GM21717 (cell line): Measurements from ENCODE around the gene SETD2.

Source experiments
- ATAC-seq: cut with Tn5 transposase; IDR thresholded peaks from one replicate; pipeline ENCODE4 v1.9.1; 2021; ENCODE audit warnings: mild to moderate bottlenecking, moderate library complexity; ENCODE audit not compliant: unreplicated experiment

Gene SETD2

GRCh38 chr3:47000922-47001730 is 162.8 kb downstream of the SETD2 start:
- no peak for ATAC-seq

GRCh38 chr3:47000198-47000815 is 163.6 kb downstream of the SETD2 start:
- no peak for ATAC-seq

- ATAC-seq = no peak
These were observed 164.3 kb downstream of the SETD2 start for GRCh38 chr3:46999516-47000197.

- no peak for ATAC-seq
These were observed 164.9 kb downstream of the SETD2 start for GRCh38 chr3:46998852-46999515.

GRCh38 chr3:46998121-46998851 is 165.6 kb downstream of the SETD2 start:
- no peak for ATAC-seq

GRCh38 chr3:46997453-46998091 is 166.3 kb downstream of the SETD2 start:
- no peak for ATAC-seq

- ATAC-seq = no peak
These were observed 167.0 kb downstream of the SETD2 start for GRCh38 chr3:46996689-46997452.

GRCh38 chr3:46995901-46996562 is 167.9 kb downstream of the SETD2 start:
- ATAC-seq = no peak

GRCh38 chr3:46994801-46995731 is 168.8 kb downstream of the SETD2 start:
- ATAC-seq = no peak

- ATAC-seq = no peak
These were observed 169.9 kb downstream of the SETD2 start for GRCh38 chr3:46993986-46994385.

GRCh38 chr3:46993292-46993691 is 170.6 kb downstream of the SETD2 start:
- no peak for ATAC-seq

- no peak for ATAC-seq
These were observed 171.7 kb downstream of the SETD2 start for GRCh38 chr3:46992231-46992630.

- no peak for ATAC-seq
These were observed 172.3 kb downstream of the SETD2 start for GRCh38 chr3:46991406-46992165.

GRCh38 chr3:46990573-46991374 is 173.1 kb downstream of the SETD2 start:
- no peak for ATAC-seq

GRCh38 chr3:46989146-46989810 is 174.6 kb downstream of the SETD2 start:
- ATAC-seq = no peak

- ATAC-seq = no peak
These were observed 175.3 kb downstream of the SETD2 start for GRCh38 chr3:46988616-46989015.
